ENCODE data around the gene TIPIN.
A peak's percentile ranks its signal among the peaks of the same experiment; 100 is the strongest.

TIPIN gene

GRCh38 chr15:66302489-66303278, 53.8 kb downstream of the TIPIN start:
- no peak for DNase-seq (ENCODE audit: low read depth)

- no peak for DNase-seq (ENCODE audit: low read depth)
Observed at GRCh38 chr15:66298803-66299251, 57.7 kb downstream of the TIPIN start.

DNA sequence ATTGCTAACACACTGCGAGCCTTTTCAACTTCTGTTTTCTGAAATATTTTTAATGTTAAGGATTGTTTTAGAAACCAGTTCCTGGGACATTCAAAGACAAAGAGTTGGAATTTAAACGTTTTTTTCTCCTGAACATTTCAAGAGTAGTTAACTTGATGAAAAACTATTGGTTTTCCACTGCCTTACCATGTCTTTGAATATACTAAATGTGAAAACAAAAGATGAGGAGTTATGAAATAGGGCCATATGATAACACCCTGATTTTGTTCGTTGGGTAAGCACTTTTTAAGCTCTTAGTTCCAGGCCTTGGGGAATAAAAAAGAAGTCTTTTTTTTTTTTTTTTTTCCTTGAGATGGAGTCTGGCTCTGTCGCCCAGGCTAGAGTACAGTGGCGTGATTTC, 60.3 kb downstream of the TIPIN start:
- no peak for DNase-seq (ENCODE audit: low read depth)

GRCh38 chr15:66294932-66295235, 61.6 kb downstream of the TIPIN start:
- no peak for DNase-seq (ENCODE audit: low read depth)

DNA sequence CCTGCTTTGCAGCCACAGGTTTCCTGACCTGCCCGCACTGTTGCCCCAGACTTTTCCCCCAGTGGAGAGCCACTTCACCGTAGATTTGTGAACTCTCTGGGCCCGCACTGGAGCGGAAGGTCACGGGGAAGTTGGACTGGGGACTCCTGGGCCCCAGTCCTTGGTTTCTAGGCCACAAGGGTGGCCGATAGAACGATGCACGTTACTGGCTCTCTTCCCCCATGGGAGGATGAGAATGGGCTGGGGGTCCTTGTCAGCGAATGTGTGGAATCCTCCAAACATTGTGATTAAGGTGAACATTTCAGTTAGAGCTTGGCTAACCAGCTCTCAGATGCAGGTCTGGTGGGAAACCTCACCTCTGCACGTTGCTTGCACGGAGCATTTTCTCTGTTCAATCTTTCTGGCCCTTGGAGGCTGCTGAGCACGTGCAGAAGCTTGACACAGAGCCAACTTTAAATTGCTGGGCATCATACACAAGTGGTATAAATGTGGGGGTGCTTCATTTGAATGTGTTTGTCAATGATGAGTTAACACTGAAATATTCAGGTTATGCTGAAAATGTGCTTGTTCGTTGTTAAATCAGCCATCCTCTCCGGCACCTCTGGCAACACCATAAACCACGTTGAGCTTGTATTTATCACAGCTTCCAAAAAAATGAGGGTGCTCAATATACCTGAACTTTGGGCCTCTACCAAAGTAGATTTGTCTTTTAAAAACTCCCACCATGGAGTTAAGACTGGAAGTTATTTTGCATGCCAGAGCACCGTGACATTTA, 62.1 kb downstream of the TIPIN start:
- DNase-seq (ENCODE audit: low read depth): no peak

GRCh38 chr15:66293419-66294156, 62.9 kb downstream of the TIPIN start, which contains the start of gene DIS3L:
TSS of gene DIS3L (plus strand) at chr15:66293568. CDS start at chr15:66293597, 29 bp downstream.
- DNase-seq (ENCODE audit: low read depth): peak; percentile 54

GRCh38 chr15:66292571-66293418, 63.7 kb downstream of the TIPIN start:
- no peak for DNase-seq (ENCODE audit: low read depth)

- no peak for DNase-seq (ENCODE audit: low read depth)
Observed at GRCh38 chr15:66291816-66292570, 64.5 kb downstream of the TIPIN start.

DNA sequence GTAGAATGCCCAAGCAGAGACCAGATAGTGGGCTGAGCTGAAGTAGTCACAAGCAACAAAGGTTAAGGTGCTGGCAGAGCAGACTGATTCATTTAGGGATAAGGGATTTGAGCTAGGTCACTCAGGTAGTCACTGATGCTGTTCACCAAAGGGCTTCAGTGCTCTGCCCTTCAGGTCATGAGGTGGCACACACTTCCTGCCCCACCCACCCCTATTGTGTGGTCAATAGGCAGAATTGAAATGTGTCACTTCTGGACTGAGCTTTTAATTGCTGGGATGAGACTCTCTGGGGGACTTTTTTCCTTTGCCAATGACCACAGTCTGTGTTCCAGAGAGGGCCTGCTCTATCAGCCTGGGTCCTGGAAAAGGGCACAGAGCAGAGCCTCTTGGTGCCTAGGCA, 66.0 kb downstream of the TIPIN start:
- DNase-seq (ENCODE audit: low read depth): no peak

GRCh38 chr15:66290007-66290406, 66.5 kb downstream of the TIPIN start:
- no peak for DNase-seq (ENCODE audit: low read depth)

DNA sequence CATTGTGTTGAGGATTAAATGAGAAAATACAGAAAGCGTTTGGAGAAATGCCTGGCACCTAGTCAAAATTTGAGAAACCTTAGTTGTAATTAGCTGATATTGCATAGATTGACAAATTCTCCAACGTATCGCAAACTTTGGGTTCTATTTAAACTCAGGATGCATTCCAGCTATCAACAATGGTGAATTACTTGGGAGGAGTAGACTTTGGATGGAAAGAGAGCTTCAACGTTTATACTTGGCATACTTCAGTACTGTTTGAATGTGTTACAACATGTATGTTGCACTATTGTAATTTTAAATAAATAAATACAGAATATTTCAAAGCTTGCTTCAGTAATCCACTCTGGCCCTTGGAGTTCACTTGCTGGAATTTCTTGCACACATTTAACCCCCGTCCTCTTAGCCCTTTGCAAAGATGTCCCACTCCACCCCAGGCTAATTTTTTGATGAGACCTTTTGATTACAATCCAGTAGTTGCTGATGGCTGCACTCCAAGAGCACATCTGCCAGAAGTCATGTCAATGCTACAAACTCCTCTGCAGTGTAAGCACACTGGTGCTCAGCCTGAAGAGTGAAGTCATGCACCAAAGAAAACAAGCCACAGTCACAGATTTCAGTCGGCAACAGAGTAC, 67.8 kb downstream of the TIPIN start:
- no peak for DNase-seq (ENCODE audit: low read depth)

DNA sequence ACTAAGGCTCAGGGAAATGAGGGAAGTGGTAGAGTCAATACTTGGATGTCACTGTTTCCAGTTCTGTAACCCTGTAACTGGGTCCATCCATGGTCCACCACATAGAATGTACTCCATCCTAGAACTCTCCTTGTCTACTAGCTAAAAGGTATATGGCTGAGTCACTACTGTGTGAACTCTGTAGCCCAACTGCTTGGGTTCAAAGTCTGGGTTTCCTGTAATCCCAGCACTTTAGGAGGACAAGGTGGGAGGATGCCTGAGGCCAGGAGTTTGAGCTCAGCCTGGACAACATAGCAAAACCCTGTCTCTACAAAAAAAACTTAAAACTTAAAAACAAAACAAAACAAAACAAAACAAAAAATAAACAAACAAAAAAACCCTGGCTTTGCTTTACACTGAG, 68.4 kb downstream of the TIPIN start:
- no peak for DNase-seq (ENCODE audit: low read depth)

GRCh38 chr15:66287461-66288057, 68.9 kb downstream of the TIPIN start:
- DNase-seq (ENCODE audit: low read depth): no peak

All from activated T-cell treated with anti-CD3 and anti-CD28 coated beads for 24 hours (primary cell).